NCI-H1048 (cell line): ENCODE data around the gene SREBF2.

ENCODE experiments used
- DNase-seq: peaks from one replicate; lab custom pipeline; 2025; lab: John Stamatoyannopoulos, UW

Gene SREBF2

DNA sequence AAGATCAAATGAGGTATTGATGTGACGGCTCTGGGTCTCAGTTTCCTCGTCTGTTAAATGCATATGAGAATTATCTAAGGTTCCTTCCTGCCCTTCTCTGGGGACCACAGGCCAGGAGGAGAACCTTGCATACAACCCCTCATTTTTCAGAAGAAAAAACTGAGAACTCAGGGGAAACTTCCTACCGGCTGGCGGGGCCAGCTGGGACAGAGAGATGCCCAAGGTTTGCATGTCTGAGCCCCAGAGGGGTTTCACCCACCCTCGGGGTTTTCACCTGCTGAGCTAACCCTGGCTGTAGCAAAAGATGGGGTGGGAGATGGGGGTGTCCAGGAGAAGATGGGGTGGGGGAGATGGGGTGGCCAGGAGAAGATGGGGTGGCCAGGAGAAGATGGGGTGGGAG lies 89.4 kb downstream of the SREBF2 start:
- no peak for DNase-seq

DNA sequence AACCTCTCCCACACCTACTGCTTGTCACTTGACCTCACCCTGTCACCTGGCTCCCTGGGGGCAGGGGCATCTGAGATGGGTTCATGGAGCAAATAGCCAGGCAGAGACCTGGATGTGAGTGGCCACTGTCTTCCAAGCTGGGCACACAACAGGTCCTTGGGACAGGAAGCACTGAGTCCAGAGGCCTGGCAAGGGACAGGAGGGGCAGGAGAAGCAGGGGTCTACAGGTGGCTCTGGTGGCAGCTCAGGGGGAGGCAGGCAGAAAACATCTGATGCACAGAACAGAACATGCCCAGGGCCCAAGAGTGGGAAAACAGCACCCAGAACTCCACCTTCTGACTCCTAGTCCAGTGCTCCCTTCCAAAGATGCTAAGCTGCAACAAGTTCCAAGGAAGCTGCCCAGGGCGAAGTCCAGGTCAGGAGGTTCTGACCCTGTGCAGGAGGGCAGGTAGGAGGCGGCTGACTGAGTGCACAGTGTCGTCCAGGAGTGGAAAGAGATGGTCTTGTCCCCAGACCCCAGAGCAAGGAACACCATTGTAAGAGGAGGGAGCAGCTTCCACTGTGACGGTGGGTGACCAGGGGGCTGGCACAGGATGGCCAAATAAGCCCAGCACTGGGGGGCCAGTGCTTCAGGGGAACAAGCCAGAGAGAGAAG lies 90.2 kb downstream of the SREBF2 start:
- no peak for DNase-seq

DNA sequence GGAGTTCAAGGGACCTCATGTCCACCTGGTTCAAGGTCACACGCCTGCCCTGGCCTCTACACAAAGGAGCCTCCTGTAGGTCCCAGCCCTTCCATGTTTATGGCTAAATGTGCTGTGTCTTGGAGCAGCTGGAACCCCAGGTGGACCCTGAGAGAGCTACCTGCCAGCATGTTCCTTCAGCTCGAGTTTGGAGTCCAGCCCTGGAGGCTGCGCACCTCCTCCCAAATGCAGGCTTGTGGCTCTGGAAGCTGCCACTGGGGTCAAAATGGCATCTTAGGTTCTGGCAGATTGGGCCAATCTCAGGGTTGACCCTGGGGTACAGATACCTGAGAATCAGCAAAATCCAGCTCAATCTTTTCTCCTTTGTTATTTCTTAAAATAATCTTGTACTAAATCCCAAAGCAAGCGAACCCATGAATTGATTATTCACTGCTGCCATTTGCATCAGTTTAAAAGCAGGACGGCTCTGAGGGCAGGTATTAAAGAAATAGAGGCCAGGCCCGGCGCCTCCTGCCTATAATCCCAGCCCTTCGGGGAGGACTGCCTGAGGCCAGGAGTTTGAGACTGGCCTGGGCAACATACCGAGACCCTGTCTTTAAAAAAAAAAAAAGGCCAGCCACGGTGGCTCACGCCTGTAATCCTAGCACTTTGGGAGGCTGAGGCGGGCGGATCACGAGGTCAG lies 90.8 kb downstream of the SREBF2 start:
- DNase-seq = no peak

DNA sequence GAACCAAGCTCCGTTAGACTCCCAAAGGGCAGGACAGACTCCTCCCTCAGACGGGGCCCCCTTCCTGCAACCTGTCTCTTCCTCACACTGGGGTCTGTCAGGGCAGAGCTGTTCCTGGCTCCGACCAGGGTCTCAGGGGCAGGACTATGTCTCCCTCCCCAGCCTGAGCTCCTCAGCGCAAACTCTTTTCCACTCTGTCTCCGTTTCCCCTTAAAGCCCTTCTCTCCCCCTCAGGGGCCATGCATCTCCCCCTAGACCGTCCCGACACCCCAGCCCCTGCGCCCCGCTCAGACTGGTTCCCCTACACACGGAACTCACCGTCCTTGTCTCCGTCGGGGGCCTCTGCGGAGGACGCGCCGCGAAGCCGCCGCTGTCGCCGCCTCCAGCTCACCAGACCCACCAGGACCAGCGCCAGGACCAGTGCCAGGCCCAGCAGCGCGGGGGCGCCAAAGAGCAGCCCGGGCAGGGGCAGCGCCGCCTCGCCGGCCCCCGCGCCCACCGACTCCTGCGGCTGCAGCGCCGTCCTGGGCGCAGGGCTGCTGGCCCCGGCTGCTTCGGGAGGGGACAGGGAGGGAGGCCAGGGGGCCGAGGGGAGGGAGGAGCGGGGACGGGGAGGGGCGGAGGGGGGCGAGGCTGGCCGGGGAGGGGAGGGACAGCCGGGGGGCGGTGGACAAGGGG lies 93.0 kb downstream of the SREBF2 start:
- DNase-seq = no peak

DNA sequence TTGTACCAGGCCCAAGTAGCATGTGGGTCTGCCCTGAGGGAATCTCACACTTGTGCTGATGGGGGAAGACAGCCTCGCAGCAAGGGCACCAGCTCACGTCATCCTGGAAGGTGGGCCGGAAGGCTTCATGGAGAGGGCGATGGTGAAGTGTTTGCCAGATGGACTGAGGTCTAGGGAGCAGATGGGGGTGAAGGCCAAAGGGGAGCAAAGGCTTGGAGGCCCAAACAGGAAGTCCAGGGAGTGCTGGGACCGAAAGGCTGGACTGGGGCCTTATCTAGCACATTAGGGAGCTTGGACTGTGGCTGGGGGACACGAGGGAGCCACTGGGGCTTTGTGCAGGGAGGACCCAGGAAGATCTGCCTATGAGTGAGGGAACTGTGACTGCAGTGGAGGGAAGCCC lies 94.9 kb downstream of the SREBF2 start:
- no peak for DNase-seq

DNA sequence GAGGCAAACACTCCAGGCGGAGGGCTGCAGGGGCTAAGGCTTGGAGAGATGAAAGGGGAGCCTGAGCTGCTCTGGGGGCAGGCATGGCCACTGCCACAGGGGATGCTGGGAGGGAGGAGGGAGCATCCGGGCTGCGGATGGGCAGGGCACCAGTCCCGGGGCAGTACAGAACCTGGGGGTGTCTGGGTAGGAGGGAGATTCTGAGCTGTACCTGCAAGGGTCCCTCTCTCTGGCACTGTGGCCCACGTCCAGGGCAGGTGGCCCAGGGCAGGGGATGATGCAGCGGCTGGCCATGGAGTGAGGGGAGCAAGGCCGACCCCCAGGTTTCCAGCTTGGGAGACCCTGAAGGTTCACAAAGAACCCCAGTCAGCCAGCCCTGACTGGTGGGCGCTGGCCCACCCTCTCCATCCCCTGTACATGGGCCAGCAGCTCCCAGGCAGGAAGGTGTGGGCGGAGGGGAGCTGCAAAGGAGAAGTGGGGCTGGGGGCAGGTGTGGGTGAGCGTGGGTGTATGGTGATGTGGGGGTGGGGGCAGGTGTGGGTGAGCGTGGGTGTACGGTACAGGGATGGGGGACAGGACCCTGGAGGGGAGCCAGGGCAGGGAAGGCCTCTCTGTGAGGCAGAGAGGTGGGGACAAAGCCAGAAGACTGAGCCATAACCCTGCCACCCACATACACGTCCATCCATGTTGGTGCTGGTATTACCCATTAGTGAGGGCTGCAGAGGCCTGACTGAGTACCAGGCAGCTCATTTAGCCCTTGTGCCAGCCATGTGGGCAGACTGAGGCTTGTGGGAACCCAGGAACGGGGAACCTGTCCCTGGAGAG lies 95.9 kb downstream of the SREBF2 start:
- DNase-seq = no peak

DNA sequence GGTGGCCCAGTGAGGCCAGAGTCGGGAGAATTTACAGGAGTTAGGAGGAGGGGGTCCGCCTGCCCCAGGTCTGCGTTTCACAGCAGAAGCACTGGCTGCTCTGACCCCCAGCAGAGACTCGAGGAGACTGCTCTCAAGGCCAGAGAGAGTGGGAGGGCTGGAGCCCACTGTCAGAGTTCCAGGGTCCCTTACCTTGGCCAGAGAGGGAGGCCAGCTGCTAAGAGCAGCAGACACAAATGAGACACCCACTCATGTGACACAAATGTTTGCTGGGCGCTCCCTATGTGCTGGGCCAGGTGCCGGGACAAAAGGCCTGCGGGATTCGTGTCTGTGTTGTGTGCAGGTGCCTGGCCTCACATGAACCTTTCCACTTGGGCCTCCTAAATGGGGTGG lies 96.5 kb downstream of the SREBF2 start:
- no peak for DNase-seq

DNA sequence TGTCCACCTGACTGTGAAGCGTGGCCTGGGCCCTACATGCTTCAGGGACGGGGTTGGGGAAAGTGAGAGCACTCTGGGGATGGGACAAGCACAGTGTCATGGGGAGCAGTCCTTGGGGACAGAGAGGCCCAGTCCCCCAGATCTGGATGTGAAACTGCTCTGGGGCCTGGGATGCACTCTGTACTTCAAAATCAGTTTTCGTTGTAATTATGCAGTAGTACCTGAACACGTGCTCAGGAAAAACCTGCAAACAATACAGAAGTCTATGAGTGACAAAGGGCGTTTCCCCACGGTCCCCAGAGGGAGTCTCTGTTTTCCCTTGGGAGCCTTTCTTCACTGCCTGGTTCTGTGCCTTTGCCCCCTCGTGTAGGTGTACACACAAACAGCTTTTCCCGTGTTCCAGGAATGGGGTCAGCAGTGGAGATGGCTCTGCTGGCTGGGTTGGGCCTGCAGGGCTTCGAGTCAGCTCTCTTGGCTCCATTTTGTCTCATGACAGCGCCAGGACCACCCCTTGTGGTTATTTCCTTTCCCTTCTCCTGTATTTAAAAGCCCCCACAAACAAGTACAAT lies 98.9 kb downstream of the SREBF2 start:
- DNase-seq = no peak

DNA sequence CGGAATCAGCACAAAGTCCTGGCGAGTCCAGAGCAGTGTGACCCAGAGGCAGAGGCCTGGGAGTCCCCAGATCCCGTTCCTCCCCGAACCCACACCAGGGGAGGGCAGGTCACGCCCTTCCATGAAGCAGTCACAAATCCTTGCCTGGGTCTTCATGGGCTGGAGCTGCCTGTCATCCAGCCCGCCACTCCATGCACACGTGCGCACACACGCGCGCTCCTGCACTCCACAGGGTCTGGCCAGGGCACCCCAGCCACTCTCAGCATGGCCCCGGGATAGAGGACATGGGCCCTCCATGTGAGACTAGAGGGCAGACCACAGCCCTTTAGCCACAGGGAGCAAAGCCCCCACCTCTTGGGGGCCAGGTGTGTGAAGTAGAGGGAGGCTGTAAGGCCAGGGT lies 99.4 kb downstream of the SREBF2 start:
- DNase-seq = no peak

DNA sequence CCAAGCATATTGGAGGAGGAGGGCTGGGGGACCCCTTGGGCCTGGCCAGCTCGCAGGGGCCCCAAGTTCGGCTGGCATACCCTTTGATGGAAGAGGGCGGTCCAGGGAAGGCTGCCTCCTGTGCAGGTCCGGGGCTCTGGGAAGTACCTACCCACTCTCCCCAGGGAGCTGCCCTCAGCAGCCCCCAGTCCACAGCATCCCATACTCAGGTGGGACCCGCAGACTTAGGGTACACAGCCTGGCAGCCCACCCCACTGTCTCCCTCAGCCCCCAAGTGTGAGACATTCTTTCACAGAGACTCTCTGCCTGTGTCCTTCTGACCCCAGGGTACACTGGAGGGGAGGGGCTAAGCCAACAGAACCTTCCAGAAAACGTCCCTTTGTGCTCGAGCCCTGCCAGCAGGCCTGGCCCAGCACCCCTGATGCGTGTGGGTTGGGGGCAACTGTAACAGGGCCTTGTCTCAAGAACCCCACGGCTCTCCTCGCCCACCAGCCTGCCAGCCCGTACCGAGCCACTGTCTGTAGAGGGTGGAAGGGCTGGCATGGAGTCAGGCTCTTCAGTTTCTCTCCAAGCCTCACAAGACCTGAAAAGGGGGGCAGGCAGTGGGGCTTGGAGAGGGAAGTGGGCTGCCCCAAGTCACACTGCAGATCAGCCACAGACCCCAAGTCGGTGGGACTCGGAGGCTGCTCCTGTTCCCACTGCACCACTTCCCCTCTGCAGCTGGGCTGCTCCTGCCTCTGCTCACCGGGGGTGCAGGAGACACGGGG lies 100.7 kb downstream of the SREBF2 start:
- no peak for DNase-seq

DNA sequence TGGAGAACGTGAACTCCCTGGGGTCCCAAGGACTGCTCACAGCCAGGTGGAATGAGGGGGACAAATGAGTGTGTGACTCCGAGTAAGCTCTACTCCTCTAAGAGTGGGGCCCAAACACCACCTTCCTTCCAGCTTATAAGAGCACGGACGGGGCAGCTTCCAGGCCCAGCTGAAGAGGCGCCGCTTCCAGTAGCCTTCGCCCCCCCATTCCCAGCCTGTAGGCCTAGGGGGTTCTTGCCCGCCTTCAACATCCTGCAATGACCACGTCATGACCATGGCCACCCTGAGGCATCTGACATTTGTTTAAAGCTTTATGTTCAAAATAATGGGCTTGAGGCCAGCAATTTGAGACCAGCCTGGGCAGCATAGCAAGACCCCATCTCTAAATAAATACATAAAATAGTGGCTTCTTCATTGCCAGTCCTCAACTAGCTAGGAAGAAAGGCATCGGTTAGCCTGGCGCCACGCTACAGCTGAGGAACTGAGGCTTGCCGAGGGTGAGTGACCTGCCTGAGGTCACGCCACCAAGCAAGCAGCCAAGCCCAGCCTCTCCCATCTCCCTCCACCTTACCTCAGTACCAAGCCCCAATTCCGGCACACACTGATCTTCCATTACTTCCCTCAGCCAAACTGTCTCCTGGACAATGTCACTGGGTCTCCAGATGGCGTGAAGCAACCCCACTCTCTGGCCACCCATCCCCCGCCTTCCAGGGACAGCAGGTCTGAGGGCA lies 101.5 kb downstream of the SREBF2 start:
- DNase-seq = no peak

DNA sequence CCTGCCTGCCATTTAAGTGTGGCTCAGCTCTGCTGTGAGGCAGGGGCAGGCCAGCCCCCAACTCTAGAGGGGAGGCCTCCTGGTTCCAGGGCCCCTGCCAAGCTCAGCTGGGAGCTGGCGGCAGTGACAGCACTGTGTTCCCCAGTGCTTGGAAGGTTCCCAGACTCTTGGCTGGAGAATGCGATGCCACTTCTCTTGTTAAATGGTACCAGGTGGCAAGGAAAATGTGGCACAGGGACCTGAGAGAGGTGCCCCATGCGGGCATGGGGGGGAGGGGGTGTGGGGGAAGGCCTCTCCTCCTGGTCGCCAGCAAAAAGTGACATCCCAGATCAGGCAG lies 102.1 kb downstream of the SREBF2 start:
- no peak for DNase-seq

DNA sequence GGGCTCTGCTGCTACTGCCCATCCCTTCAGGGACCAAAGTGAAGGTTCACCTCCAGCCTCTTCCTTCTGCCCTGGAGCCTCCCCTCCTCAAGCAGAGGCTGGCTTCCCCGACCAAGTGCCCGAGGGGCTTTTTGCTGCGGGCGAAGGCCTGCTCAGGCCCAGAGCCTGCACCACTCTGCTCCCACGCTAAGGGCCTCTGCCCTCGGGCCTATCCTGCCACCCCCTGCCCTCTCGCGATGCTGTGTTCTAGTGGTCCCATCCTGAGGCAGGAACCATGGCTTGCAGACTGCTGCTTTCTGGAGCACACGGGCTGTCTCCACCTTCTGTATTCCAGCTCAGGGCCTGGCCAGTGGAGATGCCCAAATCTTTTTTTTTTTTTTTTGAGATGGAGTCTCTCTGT lies 102.6 kb downstream of the SREBF2 start:
- no peak for DNase-seq

DNA sequence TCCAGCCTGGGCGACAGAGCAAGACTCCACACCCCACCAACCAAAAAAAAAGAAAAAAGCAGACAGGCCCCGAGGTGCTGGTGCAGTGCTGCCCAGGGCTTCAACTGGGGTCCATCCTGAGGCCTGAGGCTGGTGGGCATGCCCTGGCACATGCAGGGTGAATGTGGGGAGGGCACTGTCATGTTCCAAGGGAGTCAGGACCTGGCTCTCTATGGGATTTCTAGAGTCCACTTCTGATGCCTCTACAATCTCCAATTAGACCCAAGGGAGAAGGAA lies 103.9 kb downstream of the SREBF2 start:
- DNase-seq = no peak

DNA sequence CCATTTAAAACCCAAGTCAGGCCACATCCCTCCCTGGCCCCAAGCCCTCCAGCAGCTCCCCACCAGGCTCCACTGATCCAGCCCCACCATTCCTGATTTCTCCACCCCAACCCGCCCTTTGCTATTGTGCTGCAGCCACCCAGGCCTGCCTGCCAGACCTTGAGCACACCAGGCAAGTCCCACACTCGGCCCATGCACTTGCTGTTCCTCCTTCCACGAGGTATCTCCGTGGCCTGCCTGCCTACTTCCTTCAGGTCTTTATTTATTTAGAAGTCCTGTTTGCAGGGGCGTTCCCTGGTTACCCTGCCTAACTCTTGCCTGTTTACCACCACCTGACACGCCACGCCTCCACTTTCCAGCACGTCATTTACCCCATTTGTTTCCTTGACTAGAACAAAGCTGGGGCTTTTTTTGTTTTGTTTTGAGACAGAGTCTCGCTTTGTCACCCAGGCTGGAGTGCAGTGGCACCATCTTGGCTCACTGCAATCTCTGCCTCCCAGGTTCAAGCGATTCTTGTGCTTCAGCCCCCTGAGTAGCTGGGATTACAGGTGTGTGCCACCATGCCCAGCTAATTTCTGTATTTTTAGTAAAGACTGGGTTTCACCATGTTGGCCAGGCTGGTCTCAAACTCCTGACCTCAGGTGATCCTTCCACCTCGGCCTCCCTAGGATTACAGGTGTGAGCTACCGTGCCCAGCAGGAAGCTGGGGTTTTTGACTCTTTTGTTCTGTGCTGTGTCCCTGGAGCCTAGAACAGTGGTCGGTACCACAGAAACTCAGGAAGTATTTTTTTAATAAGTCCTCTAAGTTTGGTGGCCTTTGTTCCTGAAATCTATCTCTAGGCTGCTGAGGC lies 107.3 kb downstream of the SREBF2 start:
- no peak for DNase-seq

DNA sequence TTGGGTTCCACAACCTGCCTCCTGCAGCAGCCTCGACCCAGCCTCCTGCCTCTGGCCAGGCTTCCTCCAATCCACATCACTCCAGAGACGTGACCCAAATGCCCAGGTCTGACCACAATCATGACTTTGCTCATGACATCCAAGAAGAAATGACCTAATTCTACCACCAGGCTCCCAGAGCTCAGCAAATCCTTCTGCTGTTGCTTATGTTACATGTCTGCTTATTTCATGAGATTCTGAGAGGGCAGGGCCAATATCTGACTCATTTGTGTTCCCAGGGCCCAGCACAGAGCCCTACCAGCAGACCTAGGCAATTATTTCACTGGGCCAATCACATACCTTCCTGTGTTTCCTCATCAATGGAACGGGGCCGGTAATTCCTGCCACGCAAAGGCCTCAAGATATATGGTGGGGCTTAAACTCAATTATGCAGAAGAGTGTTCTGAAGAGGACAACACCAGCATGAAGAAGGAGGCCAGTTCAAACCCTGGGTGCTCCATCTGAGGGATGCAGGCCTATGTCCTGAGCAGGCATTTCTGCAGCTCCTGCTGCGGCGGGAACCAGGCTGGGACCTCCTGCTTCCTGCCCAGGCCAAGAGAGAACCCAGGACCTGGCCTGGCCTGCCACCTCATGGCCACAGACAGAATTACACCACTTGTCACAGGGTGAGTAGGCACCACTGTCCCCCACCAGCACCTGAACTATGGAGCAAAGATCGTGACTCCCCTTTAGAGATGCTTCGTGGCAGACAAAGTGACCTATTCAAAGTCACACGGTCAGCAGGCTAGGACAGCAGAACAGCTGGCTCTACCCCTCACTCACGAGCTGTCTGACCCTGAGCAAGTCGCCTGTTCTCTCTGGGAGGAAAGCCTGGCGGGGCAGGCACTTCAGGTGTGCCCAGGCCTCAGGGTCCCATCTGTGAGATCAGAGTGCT lies 108.2 kb downstream of the SREBF2 start:
- no peak for DNase-seq

DNA sequence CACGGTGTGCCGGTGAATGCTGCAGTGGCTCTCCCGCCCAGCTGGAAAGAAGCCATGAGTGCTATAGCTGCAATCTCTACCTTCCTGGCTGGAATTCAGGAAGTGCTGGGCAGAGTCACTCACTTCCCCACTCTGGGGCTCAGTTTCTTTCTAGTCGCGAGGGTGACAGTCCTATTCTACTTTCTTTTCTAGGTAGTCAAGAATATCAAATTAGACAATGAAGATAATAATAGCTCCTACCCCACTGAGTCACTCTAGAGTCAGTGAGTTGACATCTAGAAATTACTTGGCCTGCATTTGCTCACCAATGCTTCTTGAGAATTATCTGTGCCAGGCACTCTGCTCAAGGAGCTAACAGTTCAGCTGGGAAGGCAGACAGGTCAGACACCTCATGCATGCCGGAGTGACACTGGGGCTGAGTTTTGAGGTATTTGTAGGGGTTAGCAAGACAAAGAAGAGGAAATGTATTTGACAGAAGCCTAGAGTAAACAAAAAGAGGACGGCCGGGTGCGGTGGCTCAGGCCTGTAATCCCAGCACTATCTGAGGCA lies 110.8 kb downstream of the SREBF2 start:
- no peak for DNase-seq

DNA sequence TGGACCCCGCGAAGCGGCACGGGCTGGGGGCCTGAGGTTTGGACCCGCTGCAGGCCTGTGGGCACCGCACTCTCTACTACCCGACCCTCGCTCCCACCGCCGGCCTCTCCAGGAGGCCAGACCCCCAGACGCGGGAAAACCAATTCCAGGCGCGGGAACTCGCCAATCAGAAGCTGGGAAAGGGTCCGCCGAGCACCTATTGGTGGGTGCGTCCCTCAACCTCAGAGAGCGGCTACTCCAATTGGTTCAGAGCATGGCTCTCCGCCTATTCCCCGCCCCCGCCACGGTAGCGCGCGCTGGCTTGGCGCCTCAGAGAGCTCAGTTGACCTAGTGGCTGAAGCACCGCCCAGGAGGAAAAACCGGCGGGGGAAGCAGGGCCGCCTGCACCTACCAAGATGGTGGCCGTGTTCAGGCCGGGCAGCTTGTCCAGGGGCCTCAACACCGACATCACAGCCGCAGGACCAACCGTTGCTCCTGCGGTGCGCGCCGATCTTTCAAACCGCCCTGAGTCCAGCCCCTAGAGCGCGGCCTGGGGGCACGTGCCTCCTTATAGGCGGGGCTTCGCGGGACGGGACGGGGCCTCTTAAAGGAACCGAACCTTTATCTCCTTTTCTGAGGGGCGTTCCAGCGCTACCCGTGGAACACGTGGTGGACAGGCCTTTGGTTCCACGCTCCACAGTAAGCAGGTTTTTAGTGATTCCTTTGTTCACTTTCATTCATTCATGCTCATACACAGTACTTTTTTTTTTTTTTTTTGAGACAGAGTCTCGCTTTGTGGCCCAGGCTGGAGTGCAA lies 113.9 kb downstream of the SREBF2 start, which contains the start of gene CENPM:
Gene CENPM, minus strand, starts transcription at position 524 of the 795 bp plus-strand sequence. Its CDS starts 76 bp downstream, at position 448.
- DNase-seq = peak; percentile 97
